Neural cell (in vitro differentiated cells): ENCODE results near the gene ALX1. TPM values are rescaled to one million over a fixed set of nuclear protein-coding genes. Genes with fewer than 3 reads are reported as not detected.

Experiments
- H2AFZ ChIP-seq: fragments of 200-600, 300-800 bp; sonication (generic), shearing (Covaris generic); 2 replicates; pipeline ENCODE4 v1.6.0; 2014; ENCODE audit warnings: low read depth, mild to moderate bottlenecking, antibody characterized with exemption, low read length, moderate library complexity
- H3F3A ChIP-seq: fragments of 200-600 bp; shearing (Covaris generic); 2 replicates; pipeline ENCODE4 v1.6.1; 2016; ENCODE audit warnings: mild to moderate bottlenecking, moderate library complexity, mixed read lengths, antibody characterized with exemption, low read length; ENCODE audit not compliant: insufficient read depth, poor library complexity, severe bottlenecking
- H3K27ac ChIP-seq: fragments of 200-600, 300-800 bp; sonication (generic), shearing (Covaris generic); 2 replicates; pipeline ENCODE4 v1.5.1; 2014; ENCODE audit warnings: mild to moderate bottlenecking, low read length, moderate library complexity
- H3K27me3 ChIP-seq: fragments of 300-800, 200-600 bp; sonication (generic), shearing (Covaris generic); 2 replicates; pipeline ENCODE4 v1.6.0; 2014; ENCODE audit warnings: mild to moderate bottlenecking, low read depth, low read length, moderate library complexity; ENCODE audit not compliant: insufficient read depth
- H3K36me3 ChIP-seq: fragments of 300-800, 200-600 bp; sonication (generic), shearing (Covaris generic); 2 replicates; pipeline ENCODE4 v1.5.1; 2014; ENCODE audit warnings: mild to moderate bottlenecking, antibody characterized with exemption, low read length, moderate library complexity; ENCODE audit not compliant: insufficient read depth
- H3K4me2 ChIP-seq: fragments of 300-800, 200-600 bp; sonication (generic), shearing (Covaris generic); 2 replicates; pipeline ENCODE4 v1.6.0; 2014; ENCODE audit warnings: mild to moderate bottlenecking, low read length
- H3K4me3 ChIP-seq: fragments of 300-800, 200-600 bp; sonication (generic), shearing (Covaris generic); 2 replicates; pipeline ENCODE4 v1.5.1; 2014; ENCODE audit warnings: mild to moderate bottlenecking, low read length, moderate library complexity
- H3K79me2 ChIP-seq: fragments of 200-600 bp; shearing (Covaris generic); replicated peaks from 2 replicates; pipeline ENCODE4 v1.6.0; 2014; ENCODE audit warnings: mild to moderate bottlenecking, low read length, moderate library complexity; ENCODE audit not compliant: insufficient read depth
- H3K9ac ChIP-seq: fragments of 300-800, 200-600 bp; sonication (generic), shearing (Covaris generic); 2 replicates; pipeline ENCODE4 v1.6.1; 2016; ENCODE audit warnings: mild to moderate bottlenecking, low read length, mixed read lengths
- H3K9me2 ChIP-seq: fragments of 200-600 bp; shearing (Covaris generic); 2 replicates; pipeline ENCODE4 v1.6.1; 2016; ENCODE audit warnings: mild to moderate bottlenecking, low read length, mixed read lengths; ENCODE audit not compliant: insufficient read depth
- H3K9me3 ChIP-seq: fragments of 200-600, 300-800 bp; sonication (generic), shearing (Covaris generic); 2 replicates; pipeline ENCODE4 v1.6.1; 2016; ENCODE audit warnings: mild to moderate bottlenecking, mixed run types, low read length, moderate library complexity, mixed read lengths
- H4K20me1 ChIP-seq: fragments of 200-600 bp; shearing (Covaris generic); 2 replicates; pipeline ENCODE4 v1.6.1; 2016; ENCODE audit warnings: mild to moderate bottlenecking, mixed run types; ENCODE audit not compliant: insufficient read depth
- CTCF ChIP-seq: fragments of 450-650 bp; IDR thresholded peaks from 2 replicates; pipeline ENCODE4 v1.5.1; 2014; ENCODE audit warnings: antibody characterized with exemption, mild to moderate bottlenecking, moderate library complexity; ENCODE audit not compliant: poor library complexity, severe bottlenecking
- EP300 ChIP-seq: fragments of 450-650 bp; conservative IDR thresholded peaks from 2 replicates; pipeline ENCODE4 v1.6.1; 2014; ENCODE audit warnings: antibody characterized with exemption, mild to moderate bottlenecking, moderate library complexity; ENCODE audit not compliant: poor library complexity, severe bottlenecking
- EZH2 ChIP-seq: fragments of 200-600, 300-800 bp; shearing (Covaris generic), sonication (generic); IDR thresholded peaks from 2 replicates; pipeline ENCODE4 v1.6.1; 2014; ENCODE audit warnings: antibody characterized with exemption, low read length, borderline replicate concordance, mild to moderate bottlenecking; ENCODE audit not compliant: insufficient read depth, poor library complexity, severe bottlenecking
- MXI1 ChIP-seq: fragments of 450-650 bp; conservative IDR thresholded peaks from 2 replicates; pipeline ENCODE4 v1.6.1; 2014; ENCODE audit warnings: antibody characterized with exemption, mild to moderate bottlenecking; ENCODE audit not compliant: poor library complexity, severe bottlenecking
- POLR2AphosphoS5 ChIP-seq: IDR thresholded peaks from 2 replicates; pipeline ENCODE4 v1.6.1; 2012
- RAD21 ChIP-seq: fragments of 450-650 bp; conservative IDR thresholded peaks from 2 replicates; pipeline ENCODE4 v1.6.1; 2014; ENCODE audit warnings: antibody characterized with exemption, mild to moderate bottlenecking, moderate library complexity
- REST ChIP-seq: IDR thresholded peaks from 2 replicates; pipeline ENCODE4 v1.6.1; 2012; ENCODE audit warnings: borderline replicate concordance
- SMC3 ChIP-seq: fragments of 450-650 bp; conservative IDR thresholded peaks from 2 replicates; pipeline ENCODE4 v1.6.1; 2014; ENCODE audit warnings: antibody characterized with exemption, mild to moderate bottlenecking, moderate library complexity; ENCODE audit not compliant: poor library complexity
- TAF1 ChIP-seq: IDR thresholded peaks from 2 replicates; pipeline ENCODE4 v1.6.1; 2012; ENCODE audit warnings: low read depth
- polyA plus RNA-seq: library from polyadenylated mRNA; depleted of rRNA; stranded (reverse); fragments of >200 nt; gene quantifications from 2 replicates; pipeline ENCODE4 v1.2.3, GENCODE V29; 2014

The ALX1 gene
- polyA plus RNA-seq, 1 donor from 2014 or later = 0.43 TPM

DNA sequence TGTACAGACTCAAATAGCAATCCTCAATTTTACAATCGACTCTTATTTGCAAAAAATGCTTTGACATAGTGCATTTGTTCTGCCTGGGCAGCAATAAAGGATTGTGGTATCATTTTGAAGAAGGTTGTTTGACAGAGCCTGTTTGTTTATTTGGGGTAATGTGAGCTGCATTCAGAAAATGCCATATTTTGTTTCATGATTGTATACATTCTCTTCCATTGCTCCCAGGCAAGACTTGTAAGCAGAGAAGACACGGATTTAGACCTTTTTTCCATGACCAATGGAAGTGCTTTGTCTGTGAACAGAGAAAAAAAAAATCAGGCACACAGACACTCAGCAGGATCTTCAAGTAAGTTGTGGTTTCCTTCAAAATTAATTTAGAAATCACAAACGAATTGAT, 35.5 kb upstream of the ALX1 start:
- Histone ChIP-seq H3K9me2 (no peaks in the 10 kb centered on the region), H2AFZ (no peak overlapping the region), H3K36me3 (no peaks in the 10 kb centered on the region), H3K27me3 (no peaks in the 10 kb centered on the region), H3K9ac (no peak overlapping the region), H3F3A (no peaks in the 10 kb centered on the region), H3K4me2 (no peak overlapping the region), H4K20me1 (no peaks in the 10 kb centered on the region), H3K79me2 (no peaks in the 10 kb centered on the region), H3K27ac (no peak overlapping the region), H3K4me3 (no peak overlapping the region), H3K9me3 (no peaks in the 10 kb centered on the region)
- TF ChIP-seq EZH2 (no peak), REST (no peak), EP300 (no peak), TAF1 (no peak), CTCF (no peak), RAD21 (no peak)

DNA sequence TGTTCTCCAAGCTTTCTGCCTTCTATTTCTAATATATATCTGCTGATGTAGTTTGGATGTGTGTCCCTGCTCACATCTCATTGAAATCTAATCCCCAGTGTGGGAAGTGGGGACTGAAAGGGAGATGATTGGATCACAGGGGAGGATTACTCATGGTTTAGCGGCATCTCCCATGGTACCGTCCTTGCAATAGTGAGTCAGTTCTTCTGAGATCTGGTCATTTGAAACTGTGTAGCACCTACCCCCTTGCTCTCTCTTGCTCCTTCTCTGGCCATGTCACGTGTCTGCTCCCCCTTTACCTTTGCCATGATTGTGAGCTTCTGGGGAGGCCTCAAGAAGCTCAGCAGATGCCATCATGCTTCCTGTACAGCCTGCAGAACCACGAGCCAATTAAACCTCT, 26.2 kb upstream of the ALX1 start:
- H2AFZ ChIP-seq = no peak overlapping the region
- TF ChIP-seq CTCF (no peak), MXI1 (no peak), POLR2AphosphoS5 (no peak), EP300 (no peak), TAF1 (no peak), REST (no peak), RAD21 (no peak), EZH2 (no peak), SMC3 (no peak)
- H3K36me3 ChIP-seq = no peaks in the 10 kb centered on the region
- no peak overlapping the region for H3K9ac ChIP-seq
- H3K4me3 ChIP-seq = no peak overlapping the region
- no peaks in the 10 kb centered on the region for H3F3A ChIP-seq
- H4K20me1 ChIP-seq = no peaks in the 10 kb centered on the region
- no peaks in the 10 kb centered on the region for H3K9me2 ChIP-seq
- H3K4me2 ChIP-seq = no peak overlapping the region
- no peaks in the 10 kb centered on the region for H3K79me2 ChIP-seq
- H3K9me3 ChIP-seq = no peaks in the 10 kb centered on the region
- no peak overlapping the region for H3K27ac ChIP-seq
- H3K27me3 ChIP-seq = no peaks in the 10 kb centered on the region
